ENCODE data around the gene TMTC4.

DNA sequence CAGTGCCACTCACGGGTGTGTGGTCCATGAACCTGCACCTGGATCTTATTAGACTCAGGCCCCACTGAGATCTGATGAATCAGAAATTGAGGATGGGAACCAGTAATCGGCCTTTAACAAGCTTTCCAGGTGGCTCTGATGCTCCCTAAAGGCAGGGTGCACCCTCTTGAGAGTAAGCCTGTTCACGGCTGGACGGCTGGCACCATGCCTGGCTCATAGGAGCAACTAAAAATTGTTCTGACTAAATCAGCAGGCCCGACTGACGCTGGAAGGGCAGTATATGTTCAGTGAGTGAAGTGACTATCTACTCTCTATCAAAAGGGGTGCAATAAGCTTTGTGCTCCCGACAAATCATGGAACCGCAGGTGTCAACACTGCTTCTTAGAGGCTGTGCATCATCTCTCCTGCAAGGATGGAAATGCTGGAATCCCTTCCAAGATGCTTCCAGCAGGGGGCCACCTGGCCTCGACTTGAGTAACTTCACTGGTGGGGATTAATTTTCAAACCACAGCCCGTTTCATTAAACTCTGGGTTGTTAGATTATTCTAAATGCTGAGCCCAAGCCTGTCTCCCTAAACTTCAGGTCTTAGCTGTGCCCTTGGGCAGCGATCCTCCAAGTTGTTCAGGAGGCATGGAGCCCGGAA lies 28.4 kb downstream of the TMTC4 start:
- TF ChIP-seq CTCF (IDR thresholded peaks at IDR 0.05; ENCODE audit: low read depth, low read length) (peak; percentile 28), MAX (IDR thresholded peaks at IDR 0.05; ENCODE audit: low read depth, low read length) (no peak)

All from NB4 (cell line).